Measurements from ENCODE around the gene CFAP126. TPM values are rescaled to one million over a fixed set of nuclear protein-coding genes. Genes with fewer than 3 reads are reported as not detected.
"Not testable (repeated sequence)": the region's sequence is repeated elsewhere in the genome, so short reads cannot be mapped to it uniquely, and the experiment has no call there.

Gene CFAP126
- total and polyA plus RNA-seq, 5 donors from 2014 or later, result not detected

- Histone ChIP-seq H3K4me1 (ENCODE audit: control insufficient read depth, insufficient read depth, low read length, poor library complexity, severe bottlenecking) (peaks cover 10% of the 10 kb centered on the region), H3K36me3 (ENCODE audit: control insufficient read depth, insufficient read depth, low read length) (no peaks in the 10 kb centered on the region), H3K9me3 (ENCODE audit: control insufficient read depth in 2 of 2, low read length in 2 of 2) (no peaks in the 10 kb centered on the region), H3K27ac (ENCODE audit: insufficient read depth, low read length, poor library complexity, severe bottlenecking) (no peak overlapping the region), H3K27me3 (ENCODE audit: control insufficient read depth, insufficient read depth, low read length) (no peaks in the 10 kb centered on the region), H3K4me3 (ENCODE audit: low read depth, low read length) (no peak overlapping the region)
- Mint-ChIP-seq H3K9me3 (peaks cover 0 to 5% (median 2%) of the 10 kb centered on the region in 7 donors), H3K4me3 (peak overlapping the region in 2 of 4 donors; percentile 39 to 85), H3K27ac (peak overlapping the region in 1 of 3 donors; percentile 40), H3K36me3 (peaks cover 12% of the 10 kb centered on the region), H3K4me1 (peaks cover 16 to 45% (median 39%) of the 10 kb centered on the region in 4 donors), H3K27me3 (peaks cover 25% of the 10 kb centered on the region)
- DNase-seq (no peak), ATAC-seq (ENCODE audit: low read depth in 2 of 2) (no peak)
Measured at GRCh38 chr1:161404051-161404597, 36.4 kb upstream of the CFAP126 start.

GRCh38 chr1:161402446-161402845 lies 34.8 kb upstream of the CFAP126 start:
- Mint-ChIP-seq H3K36me3 (peaks cover 12% of the 10 kb centered on the region), H3K27ac (no peak overlapping the region), H3K4me1 (peaks cover 15 to 43% (median 34%) of the 10 kb centered on the region in 4 donors), H3K9me3 (peaks cover 0 to 5% (median 2%) of the 10 kb centered on the region in 7 donors), H3K27me3 (peaks cover 27% of the 10 kb centered on the region), H3K4me3 (peak overlapping the region in 2 of 4 donors; percentile 31 to 85)
- DNase-seq (no peak), ATAC-seq (ENCODE audit: low read depth in 2 of 2) (no peak)
- no peak overlapping the region for H3K4me3 ChIP-seq (ENCODE audit: low read depth, low read length)
- H3K9me3 ChIP-seq (ENCODE audit: control insufficient read depth in 2 of 2, low read length in 2 of 2), result no peaks in the 10 kb centered on the region
- H3K4me1 ChIP-seq (ENCODE audit: control insufficient read depth, insufficient read depth, low read length, poor library complexity, severe bottlenecking), result peaks cover 15% of the 10 kb centered on the region
- H3K27me3 ChIP-seq (ENCODE audit: control insufficient read depth, insufficient read depth, low read length), result no peaks in the 10 kb centered on the region
- no peak overlapping the region for H3K27ac ChIP-seq (ENCODE audit: insufficient read depth, low read length, poor library complexity, severe bottlenecking)
- H3K36me3 ChIP-seq (ENCODE audit: control insufficient read depth, insufficient read depth, low read length), result no peaks in the 10 kb centered on the region

- H3K4me3 ChIP-seq (ENCODE audit: low read depth, low read length), result peak overlapping the region; percentile 95
- no peaks in the 10 kb centered on the region for H3K27me3 ChIP-seq (ENCODE audit: control insufficient read depth, insufficient read depth, low read length)
- Mint-ChIP-seq H3K9me3 (peaks cover 0 to 5% (median 2%) of the 10 kb centered on the region in 7 donors), H3K36me3 (peaks cover 8% of the 10 kb centered on the region), H3K4me1 (peaks cover 15 to 39% (median 33%) of the 10 kb centered on the region in 4 donors), H3K4me3 (peak overlapping the region; percentile 94 to 100 (median 98)), H3K27me3 (peaks cover 26% of the 10 kb centered on the region), H3K27ac (peak overlapping the region; percentile 99 to 100 (median 99))
- peaks cover 15% of the 10 kb centered on the region for H3K4me1 ChIP-seq (ENCODE audit: control insufficient read depth, insufficient read depth, low read length, poor library complexity, severe bottlenecking)
- H3K9me3 ChIP-seq (ENCODE audit: control insufficient read depth in 2 of 2, low read length in 2 of 2), result no peaks in the 10 kb centered on the region
- DNase-seq, result peak; percentile 88 to 94 (median 93)
- H3K27ac ChIP-seq (ENCODE audit: insufficient read depth, low read length, poor library complexity, severe bottlenecking), result peak overlapping the region; percentile 97
- peak; percentile 79 to 82 for ATAC-seq (ENCODE audit: low read depth in 2 of 2)
- H3K36me3 ChIP-seq (ENCODE audit: control insufficient read depth, insufficient read depth, low read length), result no peaks in the 10 kb centered on the region
Measured at GRCh38 chr1:161399257-161399998, 31.8 kb upstream of the CFAP126 start.

- Histone ChIP-seq H3K27ac (ENCODE audit: insufficient read depth, low read length, poor library complexity, severe bottlenecking) (peak overlapping the region; percentile 97), H3K36me3 (ENCODE audit: control insufficient read depth, insufficient read depth, low read length) (no peaks in the 10 kb centered on the region), H3K4me1 (ENCODE audit: control insufficient read depth, insufficient read depth, low read length, poor library complexity, severe bottlenecking) (peaks cover 15% of the 10 kb centered on the region), H3K9me3 (ENCODE audit: control insufficient read depth in 2 of 2, low read length in 2 of 2) (no peaks in the 10 kb centered on the region), H3K27me3 (ENCODE audit: control insufficient read depth, insufficient read depth, low read length) (no peaks in the 10 kb centered on the region), H3K4me3 (ENCODE audit: low read depth, low read length) (peak overlapping the region; percentile 95)
- Mint-ChIP-seq H3K4me1 (peaks cover 15 to 37% (median 31%) of the 10 kb centered on the region in 4 donors), H3K27me3 (peaks cover 21% of the 10 kb centered on the region), H3K9me3 (peaks cover 0 to 5% (median 2%) of the 10 kb centered on the region in 7 donors), H3K4me3 (peak overlapping the region; percentile 94 to 100 (median 98)), H3K36me3 (peaks cover 7% of the 10 kb centered on the region), H3K27ac (peak overlapping the region; percentile 99 to 100 (median 99))
- DNase-seq, result no peak
- no peak for ATAC-seq (ENCODE audit: low read depth in 2 of 2)
Measured at GRCh38 chr1:161398900-161399256, 31.2 kb upstream of the CFAP126 start.

GRCh38 chr1:161397038-161397437 lies 29.4 kb upstream of the CFAP126 start:
- Mint-ChIP-seq H3K27me3 (peaks cover 13% of the 10 kb centered on the region), H3K4me3 (peak overlapping the region in 3 of 4 donors; percentile 27 to 71 (median 64)), H3K4me1 (peaks cover 15 to 31% (median 25%) of the 10 kb centered on the region in 4 donors)
- not testable (repeated sequence) for DNase-seq; H3K27me3 ChIP-seq (ENCODE audit: control insufficient read depth, insufficient read depth, low read length); H3K4me3 ChIP-seq (ENCODE audit: low read depth, low read length); H3K9me3 ChIP-seq (ENCODE audit: control insufficient read depth in 2 of 2, low read length in 2 of 2); H3K9me3 Mint-ChIP-seq; H3K27ac Mint-ChIP-seq; ATAC-seq (ENCODE audit: low read depth in 2 of 2); H3K36me3 ChIP-seq (ENCODE audit: control insufficient read depth, insufficient read depth, low read length); H3K27ac ChIP-seq (ENCODE audit: insufficient read depth, low read length, poor library complexity, severe bottlenecking); H3K36me3 Mint-ChIP-seq
- H3K4me1 ChIP-seq (ENCODE audit: control insufficient read depth, insufficient read depth, low read length, poor library complexity, severe bottlenecking), result peaks cover 15% of the 10 kb centered on the region

GRCh38 chr1:161393151-161393550 lies 25.5 kb upstream of the CFAP126 start:
- Mint-ChIP-seq H3K27me3 (no peaks in the 10 kb centered on the region), H3K4me1 (peaks cover 0 to 28% (median 7%) of the 10 kb centered on the region in 4 donors), H3K9me3 (no peaks in the 10 kb centered on the region), H3K4me3 (peak overlapping the region in 2 of 4 donors; percentile 64 to 66), H3K36me3 (no peaks in the 10 kb centered on the region), H3K27ac (no peak overlapping the region)
- Histone ChIP-seq H3K36me3 (ENCODE audit: control insufficient read depth, insufficient read depth, low read length) (no peaks in the 10 kb centered on the region), H3K4me1 (ENCODE audit: control insufficient read depth, insufficient read depth, low read length, poor library complexity, severe bottlenecking) (peaks cover 11% of the 10 kb centered on the region), H3K9me3 (ENCODE audit: control insufficient read depth in 2 of 2, low read length in 2 of 2) (no peaks in the 10 kb centered on the region), H3K4me3 (ENCODE audit: low read depth, low read length) (no peak overlapping the region), H3K27me3 (ENCODE audit: control insufficient read depth, insufficient read depth, low read length) (no peaks in the 10 kb centered on the region), H3K27ac (ENCODE audit: insufficient read depth, low read length, poor library complexity, severe bottlenecking) (no peak overlapping the region)
- no peak for ATAC-seq (ENCODE audit: low read depth in 2 of 2)
- no peak for DNase-seq

- H3K36me3 ChIP-seq (ENCODE audit: control insufficient read depth, insufficient read depth, low read length), result no peaks in the 10 kb centered on the region
- H3K9me3 ChIP-seq (ENCODE audit: control insufficient read depth in 2 of 2, low read length in 2 of 2), result no peaks in the 10 kb centered on the region
- Mint-ChIP-seq H3K27ac (peak overlapping the region in 1 of 3 donors; percentile 99), H3K4me3 (peak overlapping the region in 1 of 4 donors; percentile 44), H3K9me3 (no peaks in the 10 kb centered on the region), H3K27me3 (no peaks in the 10 kb centered on the region), H3K36me3 (no peaks in the 10 kb centered on the region), H3K4me1 (peaks cover 0 to 40% (median 12%) of the 10 kb centered on the region in 4 donors)
- ATAC-seq (ENCODE audit: low read depth in 2 of 2), result no peak
- no peak overlapping the region for H3K27ac ChIP-seq (ENCODE audit: insufficient read depth, low read length, poor library complexity, severe bottlenecking)
- H3K4me3 ChIP-seq (ENCODE audit: low read depth, low read length), result no peak overlapping the region
- no peaks in the 10 kb centered on the region for H3K27me3 ChIP-seq (ENCODE audit: control insufficient read depth, insufficient read depth, low read length)
- DNase-seq, result no peak
- H3K4me1 ChIP-seq (ENCODE audit: control insufficient read depth, insufficient read depth, low read length, poor library complexity, severe bottlenecking), result peaks cover 11% of the 10 kb centered on the region
Measured at GRCh38 chr1:161391611-161392010, 23.9 kb upstream of the CFAP126 start.

Measured in CD4-positive, CD25-positive, alpha-beta regulatory T cell (primary cell).